HCT116 (cell line): Measurements from ENCODE around the gene PTPN2. TPM values are rescaled to one million over a fixed set of nuclear protein-coding genes. Genes with fewer than 3 reads are reported as not detected.

Experiments
- ATAC-seq: fragments of 200-7000 bp; cut with Tn5 transposase; 2 replicates; pipeline ENCODE4 v1.9.1; 2020; ENCODE audit warnings: mild to moderate bottlenecking, moderate library complexity
- BruUV-seq: library from RNA; stranded (reverse); fragments of 400-500 nt; replicated peaks from 2 replicates; lab custom pipeline; 2021; lab: Mats Ljungman, UMichigan
- CTCF ChIA-PET: fragments of 300-600 bp; sonication (Branson Sonifier 250); formaldehyde crosslinking; loops from one replicate; lab custom pipeline; 2021; ENCODE audit warnings: antibody characterized with exemption; lab: Charles Lee
- POLR2A ChIA-PET: fragments of 300-600, 350-600 bp; sonication (Branson Sonifier 250); formaldehyde crosslinking; loops from one replicate; lab custom pipeline; 2021; ENCODE audit warnings: antibody characterized with exemption; lab: Charles Lee
- RAD21 ChIA-PET, 2 experiments: fragments of 300-600 bp; sonication (Branson Sonifier 250); formaldehyde crosslinking; loops; one replicate each; lab custom pipeline; 2023; ENCODE audit warnings: low total read pairs in 2 of 2; ENCODE audit not compliant: uncharacterized antibody in 2 of 2, unreplicated experiment in 2 of 2, low non-redundant PET in 1 of 2; lab: Charles Lee
- DNase-seq: peaks from one replicate; pipeline ENCODE4 v3.0.0-alpha.2; 2010; ENCODE audit warnings: low read depth, low spot score
- H2AFZ ChIP-seq: fragments of 200-600 bp; shearing (Covaris generic), sonication (generic); 2 replicates; pipeline ENCODE4 v1.6.1; 2017; ENCODE audit warnings: low read depth, mixed run types, mixed read lengths, antibody characterized with exemption, low read length; ENCODE audit not compliant: poor library complexity, severe bottlenecking
- H3K27ac ChIP-seq: 2 replicates; pipeline ENCODE4 v1.5.1; 2012; ENCODE audit warnings: low read depth, low read length
- H3K27me3 ChIP-seq: fragments of 200-600 bp; sonication (generic); 2 replicates; pipeline ENCODE4 v1.6.1; 2016; ENCODE audit warnings: mixed run types, low read length, mixed read lengths; ENCODE audit not compliant: insufficient read depth
- H3K36me3 ChIP-seq, 2 experiments: fragments of 200-500 bp in 1 of 2; fragments of 200-600 bp in 1 of 2; sonication (Bioruptor generic) in 1 of 2; sonication (generic) in 1 of 2; 2 replicates each; pipeline versions ENCODE4 v1.5.1 to v1.6.1; 2014 to 2016; ENCODE audit warnings: low read length in 2 of 2, inconsistent platforms in 1 of 2, mixed read lengths in 1 of 2, mixed run types in 1 of 2; ENCODE audit not compliant: insufficient read depth in 2 of 2, control insufficient read depth in 1 of 2
- H3K4me1 ChIP-seq, 2 experiments: fragments of 200-600 bp in 1 of 2; sonication (generic) in 1 of 2; 2 replicates each; pipeline versions ENCODE4 v1.5.1 to v1.6.1; 2012 to 2017; ENCODE audit warnings: low read length in 2 of 2, inconsistent platforms in 1 of 2, mild to moderate bottlenecking in 1 of 2, mixed read lengths in 1 of 2, mixed run types in 1 of 2, moderate library complexity in 1 of 2; ENCODE audit not compliant: insufficient read depth in 2 of 2, control insufficient read depth in 1 of 2
- H3K4me2 ChIP-seq: fragments of 200-600 bp; sonication (generic); 2 replicates; pipeline ENCODE4 v1.6.1; 2017; ENCODE audit warnings: mixed run types, low read length, mixed read lengths
- H3K4me3 ChIP-seq, 2 experiments: fragments of 200-600 bp in 1 of 2; sonication (generic) in 1 of 2; replicated peaks in 1 of 2; 2 replicates each; pipeline ENCODE4 v1.5.1; 2011 to 2016; ENCODE audit warnings: low read length in 2 of 2, control low read depth in 1 of 2, low read depth in 1 of 2, mild to moderate bottlenecking in 1 of 2, mixed read lengths in 1 of 2, mixed run types in 1 of 2
- H3K79me2 ChIP-seq: fragments of 200-600 bp; sonication (generic); 2 replicates; pipeline ENCODE4 v1.6.1; 2017; ENCODE audit warnings: mild to moderate bottlenecking, mixed run types, low read length, moderate library complexity, mixed read lengths; ENCODE audit not compliant: insufficient read depth
- H3K9ac ChIP-seq: fragments of 200-600 bp; sonication (generic); 2 replicates; pipeline ENCODE4 v1.6.1; 2016; ENCODE audit warnings: low read length, mixed read lengths
- H3K9me2 ChIP-seq: fragments of 200-600 bp; sonication (generic), shearing (Covaris generic); 2 replicates; pipeline ENCODE4 v1.6.1; 2017; ENCODE audit warnings: mixed run types, mild to moderate bottlenecking, moderate library complexity; ENCODE audit not compliant: insufficient read depth
- H3K9me3 ChIP-seq, 2 experiments: fragments of 200-500 bp in 1 of 2; fragments of 200-600 bp in 1 of 2; sonication (Bioruptor generic) in 1 of 2; sonication (generic) in 1 of 2; 2 replicates each; pipeline ENCODE4 v1.6.1; 2014 to 2017; ENCODE audit warnings: low read length in 2 of 2, mixed read lengths in 2 of 2, inconsistent platforms in 1 of 2, low read depth in 1 of 2, mild to moderate bottlenecking in 1 of 2, mixed run types in 1 of 2, moderate library complexity in 1 of 2; ENCODE audit not compliant: control insufficient read depth in 1 of 2, insufficient read depth in 1 of 2
- H4K20me1 ChIP-seq: fragments of 200-600 bp; sonication (generic), shearing (Covaris generic); 2 replicates; pipeline ENCODE4 v1.6.1; 2017; ENCODE audit warnings: mixed run types, mild to moderate bottlenecking, moderate library complexity; ENCODE audit not compliant: insufficient read depth
- REST ChIP-seq: IDR thresholded peaks from 2 replicates; pipeline ENCODE4 v1.6.1; 2012; ENCODE audit warnings: low read depth
- SRF ChIP-seq: IDR thresholded peaks from 2 replicates; pipeline ENCODE4 v1.6.1; 2012; ENCODE audit warnings: low read depth
- YY1 ChIP-seq: IDR thresholded peaks from 2 replicates; pipeline ENCODE4 v1.6.1; 2011; ENCODE audit warnings: low read length, low read depth, moderate library complexity, mild to moderate bottlenecking; ENCODE audit not compliant: insufficient replicate concordance; ENCODE audit errors: extremely low read depth
- intact Hi-C: fragments of 100-400 bp; cut with micrococcal nuclease; formaldehyde crosslinking; loops from 2 replicates; pipeline ENCODE4 v1.10.0; 2022
- total RNA-seq: library from RNA; stranded (reverse); gene quantifications from one replicate; pipeline ENCODE4 v1.2.1, GENCODE V29; 2021; ENCODE audit not compliant: unreplicated experiment

The PTPN2 gene
- total RNA-seq, 1 experiment from 2014 or later = 50.3 TPM

DNA sequence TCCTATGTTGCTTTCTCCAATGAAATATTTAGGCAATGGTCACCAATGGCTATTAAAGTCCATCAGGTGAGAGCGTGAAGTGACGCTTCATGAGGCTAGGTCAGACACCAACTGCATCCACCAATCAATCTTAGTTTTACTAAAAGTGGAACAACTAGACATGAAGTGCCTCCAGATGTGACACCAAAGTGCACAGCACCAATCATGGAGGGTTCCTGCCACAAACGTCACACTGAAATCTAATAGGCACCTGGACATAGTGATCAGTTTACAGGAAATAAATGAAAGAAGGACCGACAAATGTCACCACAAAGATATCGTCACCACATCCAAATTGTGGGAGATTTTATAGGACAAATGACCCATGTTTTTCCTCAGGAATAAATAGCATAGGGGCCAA, 110.7 kb downstream of the PTPN2 start:
- intact Hi-C loops = no loop called here
- no peak overlapping the region for H3K27ac ChIP-seq
- POLR2A ChIA-PET = no interaction called here

More for the DNA sequence above, 110.7 kb downstream of the PTPN2 start:
- Histone ChIP-seq H3K36me3 (no peaks in the 10 kb centered on the region), H4K20me1 (no peaks in the 10 kb centered on the region), H3K9me3 (no peaks in the 10 kb centered on the region), H3K27me3 (no peaks in the 10 kb centered on the region), H3K9me2 (no peaks in the 10 kb centered on the region), H3K9ac (no peak overlapping the region), H2AFZ (no peak overlapping the region), H3K79me2 (no peaks in the 10 kb centered on the region), H3K4me1 (no peaks in the 10 kb centered on the region), H3K4me2 (no peak overlapping the region), H3K4me3 (no peak overlapping the region)
- BruUV-seq = no TSS peak
- TF ChIP-seq YY1 = no peak
- no peak for TF ChIP-seq SRF
- no peak for TF ChIP-seq REST
- ChIA-PET RAD21 (no interaction called here), CTCF (no interaction called here)
- no peak for ATAC-seq
- no peak for DNase-seq
